Measurements from ENCODE around the gene PBX1. TPM values are rescaled to one million over a fixed set of nuclear protein-coding genes. Genes with fewer than 3 reads are reported as not detected.

Gene PBX1
- total and polyA plus RNA-seq, 2 experiments from 2014 or later = 40.0 to 104 TPM

GRCh38 chr1:164709541-164710278, 150.7 kb downstream of the PBX1 start:
- Mint-ChIP-seq H3K27ac (peak overlapping the region; percentile 66; the same call in 1 of the 2 replicates), H3K9me3 (no peaks in the 10 kb centered on the region), H3K27me3 (ENCODE audit: insufficient read depth, low read depth, poor library complexity) (peaks cover 8% of the 10 kb centered on the region), H3K4me1 (peaks cover 69% of the 10 kb centered on the region), H3K4me3 (no peak overlapping the region), H3K36me3 (ENCODE audit: low read depth) (peaks cover 4% of the 10 kb centered on the region; the same call in 1 of the 3 replicates)
- Histone ChIP-seq H3K4me2 (no peak overlapping the region), H3K27me3 (ENCODE audit: insufficient read depth) (no peaks in the 10 kb centered on the region), H3K27ac (ENCODE audit: low read depth) (no peak overlapping the region; the same call in 1 of the 2 replicates), H3F3A (replicated peaks; ENCODE audit: low read depth) (no peaks in the 10 kb centered on the region), H4K20me1 (replicated peaks; ENCODE audit: insufficient read depth) (peaks cover 18% of the 10 kb centered on the region), H2AFZ (no peak overlapping the region), H3K79me2 (replicated peaks; ENCODE audit: insufficient read depth) (peaks cover 99% of the 10 kb centered on the region), H3K36me3 (ENCODE audit: insufficient read depth) (no peaks in the 10 kb centered on the region), H3K9me2 (ENCODE audit: insufficient read depth) (no peaks in the 10 kb centered on the region), H3K4me1 (ENCODE audit: insufficient read depth) (peaks cover 38% of the 10 kb centered on the region), H3K4me3 (no peak overlapping the region)
- DNase-seq (ENCODE audit: low spot score) (no peak), ATAC-seq (no peak)
- TF ChIP-seq ETS1 (IDR thresholded peaks at IDR 0.05) (no peak), ZNF331 (CRISPR knock-in tag; IDR thresholded peaks at IDR 0.05; ENCODE audit: low read depth) (no peak), EZH2 (IDR thresholded peaks at IDR 0.05; ENCODE audit: low read depth, unreplicated experiment) (no peak), CTCF (conservative IDR thresholded peaks at IDR 0.05; ENCODE audit: low read depth in 2 of 2) (no peak), STAT1 (IDR thresholded peaks at IDR 0.05; ENCODE audit: unreplicated experiment) (no peak), REST (IDR thresholded peaks at IDR 0.05; ENCODE audit: unreplicated experiment) (no peak), EZH2phosphoT487 (IDR thresholded peaks at IDR 0.05; ENCODE audit: unreplicated experiment) (no peak), ZNF114 (CRISPR knock-in tag; IDR thresholded peaks at IDR 0.05) (no peak), NANOG (IDR thresholded peaks at IDR 0.05; ENCODE audit: borderline replicate concordance) (no peak), CREB1 (CRISPR knock-in tag; IDR thresholded peaks at IDR 0.05; ENCODE audit: low read depth) (no peak), ZNF462 (CRISPR knock-in tag; IDR thresholded peaks at IDR 0.05) (no peak), JUNB (IDR thresholded peaks at IDR 0.05; ENCODE audit: unreplicated experiment) (no peak), POLR2AphosphoS5 (IDR thresholded peaks at IDR 0.05; ENCODE audit: low read depth) (no peak)

Data from GM23338 (cell line).